ENCODE data around the gene GRHL3.

GRCh38 chr1:24393892-24394291, 74.7 kb downstream of the GRHL3 start:
- TF ChIP-seq, protein P1, sequence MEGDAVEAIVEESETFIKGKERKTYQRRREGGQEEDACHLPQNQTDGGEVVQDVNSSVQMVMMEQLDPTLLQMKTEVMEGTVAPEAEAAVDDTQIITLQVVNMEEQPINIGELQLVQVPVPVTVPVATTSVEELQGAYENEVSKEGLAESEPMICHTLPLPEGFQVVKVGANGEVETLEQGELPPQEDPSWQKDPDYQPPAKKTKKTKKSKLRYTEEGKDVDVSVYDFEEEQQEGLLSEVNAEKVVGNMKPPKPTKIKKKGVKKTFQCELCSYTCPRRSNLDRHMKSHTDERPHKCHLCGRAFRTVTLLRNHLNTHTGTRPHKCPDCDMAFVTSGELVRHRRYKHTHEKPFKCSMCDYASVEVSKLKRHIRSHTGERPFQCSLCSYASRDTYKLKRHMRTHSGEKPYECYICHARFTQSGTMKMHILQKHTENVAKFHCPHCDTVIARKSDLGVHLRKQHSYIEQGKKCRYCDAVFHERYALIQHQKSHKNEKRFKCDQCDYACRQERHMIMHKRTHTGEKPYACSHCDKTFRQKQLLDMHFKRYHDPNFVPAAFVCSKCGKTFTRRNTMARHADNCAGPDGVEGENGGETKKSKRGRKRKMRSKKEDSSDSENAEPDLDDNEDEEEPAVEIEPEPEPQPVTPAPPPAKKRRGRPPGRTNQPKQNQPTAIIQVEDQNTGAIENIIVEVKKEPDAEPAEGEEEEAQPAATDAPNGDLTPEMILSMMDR (IDR thresholded peaks at IDR 0.05): no peak
- TF ChIP-seq POLR2AphosphoS5 (IDR thresholded peaks at IDR 0.05): no peak
- TF ChIP-seq POLR2A (IDR thresholded peaks at IDR 0.05): no peak

All from transverse colon (tissue), 4 donors.